Fibroblast of skin of abdomen (primary cell): ENCODE results near the gene PLPP3.

Source experiments
- DNase-seq: peaks from one replicate; pipeline ENCODE4 v3.0.0-alpha.2; 2013

Gene PLPP3

GRCh38 chr1:56457756-56458375, 121.5 kb downstream of the PLPP3 start:
- no peak for DNase-seq

GRCh38 chr1:56456435-56457101, 122.8 kb downstream of the PLPP3 start:
- DNase-seq, result peak; percentile 52

GRCh38 chr1:56453417-56454078, 125.8 kb downstream of the PLPP3 start:
- DNase-seq, result no peak

- DNase-seq, result no peak
Observed at GRCh38 chr1:56453016-56453415, 126.3 kb downstream of the PLPP3 start.

- peak; percentile 62 for DNase-seq
Observed at GRCh38 chr1:56452027-56453011, 127.0 kb downstream of the PLPP3 start.

GRCh38 chr1:56451491-56451890, 127.9 kb downstream of the PLPP3 start:
- DNase-seq, result no peak

- no peak for DNase-seq
Observed at GRCh38 chr1:56450004-56450666, 129.2 kb downstream of the PLPP3 start.

- DNase-seq, result peak; percentile 40
Observed at GRCh38 chr1:56448529-56449300, 130.6 kb downstream of the PLPP3 start.

- no peak for DNase-seq
Observed at GRCh38 chr1:56447823-56448222, 131.5 kb downstream of the PLPP3 start.

GRCh38 chr1:56446531-56447098, 132.7 kb downstream of the PLPP3 start:
- DNase-seq, result peak; percentile 54

GRCh38 chr1:56444960-56445646, 134.3 kb downstream of the PLPP3 start:
- DNase-seq, result no peak
